C1 segment of cervical spinal cord (tissue), 14 donors: ENCODE results near the gene ALPP.
"Not testable (repeated sequence)": the region's sequence is repeated elsewhere in the genome, so short reads cannot be mapped to it uniquely, and the experiment has no call there.

Experiments
- DNase-seq, 14 donors: peaks; one replicate each; lab custom pipeline; 2025; lab: John Stamatoyannopoulos, UW

ALPP gene

GRCh38 chr2:232422051-232422450 is 43.5 kb downstream of the ALPP start:
- no peak for DNase-seq

- DNase-seq: not testable (repeated sequence)
These were observed 44.4 kb downstream of the ALPP start for GRCh38 chr2:232422996-232423395.

- not testable (repeated sequence) for DNase-seq
These were observed 44.9 kb downstream of the ALPP start for GRCh38 chr2:232423407-232423806.

- no peak for DNase-seq
These were observed 53.4 kb downstream of the ALPP start for GRCh38 chr2:232431705-232432590.
